NCI-H146 (cell line): Measurements from ENCODE around the gene TSTD1.
"Not testable (repeated sequence)": the region's sequence is repeated elsewhere in the genome, so short reads cannot be mapped to it uniquely, and the experiment has no call there.

Source experiments
- DNase-seq: peaks from one replicate; lab custom pipeline; 2025; lab: John Stamatoyannopoulos, UW

Gene TSTD1

GRCh38 chr1:161009602-161010211 is 29.1 kb downstream of the TSTD1 start:
- DNase-seq = no peak

DNA sequence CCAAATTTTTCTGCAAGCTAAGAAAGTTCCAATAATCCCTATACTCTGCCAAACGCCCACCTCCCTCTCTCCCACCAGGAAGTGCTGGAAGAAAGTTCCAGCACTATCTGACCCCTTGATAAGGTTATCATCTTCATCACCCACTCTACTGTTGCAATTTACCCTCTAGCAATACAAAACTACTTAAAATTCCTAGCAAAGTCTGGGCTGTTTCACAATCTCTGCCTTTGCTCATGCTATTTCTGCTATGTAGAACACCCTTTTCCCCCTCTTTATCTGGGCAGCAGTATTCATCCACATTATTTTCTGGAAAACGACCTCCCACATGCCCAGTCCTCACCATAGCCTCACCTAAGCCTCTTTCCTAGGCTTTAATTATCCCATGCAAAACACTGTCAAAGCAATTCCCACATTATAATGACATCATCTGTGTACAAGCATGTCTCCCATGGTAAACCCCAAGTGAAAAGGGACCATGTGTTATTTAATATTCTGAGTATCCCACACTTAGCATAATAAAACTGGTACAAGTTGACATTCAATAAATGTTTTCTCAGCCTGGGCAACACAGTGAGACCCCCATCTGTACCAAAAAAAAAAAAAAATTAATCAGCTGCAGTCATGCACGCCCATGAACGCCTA is 29.8 kb downstream of the TSTD1 start:
- DNase-seq = no peak

GRCh38 chr1:161007369-161007768 is 31.4 kb downstream of the TSTD1 start:
- no peak for DNase-seq

- DNase-seq = no peak
Observed at GRCh38 chr1:161006563-161006962, 32.2 kb downstream of the TSTD1 start.

GRCh38 chr1:161001525-161001924 is 37.2 kb downstream of the TSTD1 start:
- DNase-seq = no peak

DNA sequence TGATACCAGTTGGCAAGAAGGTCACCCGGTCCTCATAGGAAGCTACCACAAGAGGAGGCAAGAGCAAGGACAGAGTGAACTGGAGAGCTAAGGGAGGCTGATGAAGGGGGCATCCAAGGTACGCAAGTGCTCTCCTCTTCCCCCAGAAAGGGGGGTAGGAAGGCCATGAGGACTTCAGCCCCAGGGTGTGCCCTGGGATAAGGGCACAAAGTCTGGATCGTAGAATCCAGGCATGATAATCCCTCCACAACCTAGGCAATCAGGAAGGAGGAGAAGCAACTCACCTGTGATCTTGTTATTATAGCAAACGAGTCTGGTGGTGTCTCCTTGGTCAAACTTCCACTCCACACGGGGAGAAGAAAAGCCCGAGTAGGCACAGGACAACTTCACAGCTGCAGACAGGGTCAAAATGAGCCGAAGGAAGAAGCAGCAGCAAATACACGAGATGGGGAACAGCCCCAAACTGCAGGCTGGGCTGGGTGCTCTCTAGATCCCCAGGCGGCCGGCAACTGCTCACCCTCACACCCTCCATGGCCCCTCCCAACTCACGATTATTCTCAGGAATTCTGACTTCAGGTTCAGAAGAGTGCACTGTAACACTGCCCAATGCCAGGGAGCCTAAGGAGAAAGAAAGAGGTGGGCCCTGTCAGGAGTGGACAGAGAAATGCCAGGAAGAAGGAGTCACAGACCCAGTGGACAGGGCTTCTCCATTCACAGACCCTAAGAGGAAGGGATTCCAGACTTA is 37.9 kb downstream of the TSTD1 start:
- no peak for DNase-seq

DNA sequence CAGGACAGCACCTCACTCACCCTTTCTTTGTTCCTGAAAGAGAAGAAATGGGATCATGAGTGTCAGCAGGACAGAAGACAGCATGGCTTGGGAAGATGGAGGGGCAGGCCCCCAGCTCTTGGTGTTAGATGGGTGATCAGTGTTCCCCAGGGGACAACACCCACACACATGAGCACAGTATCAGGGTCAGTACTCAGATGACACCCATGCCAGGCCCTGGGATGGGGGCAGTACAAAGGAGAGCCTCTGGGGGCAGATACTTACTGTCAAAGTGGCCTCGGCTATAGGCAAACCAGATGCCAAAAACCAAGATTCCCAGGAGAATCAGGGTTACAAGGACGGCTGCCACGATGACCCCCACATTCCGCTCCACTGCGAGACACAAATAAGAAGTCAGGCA is 39.4 kb downstream of the TSTD1 start:
- DNase-seq = no peak

DNA sequence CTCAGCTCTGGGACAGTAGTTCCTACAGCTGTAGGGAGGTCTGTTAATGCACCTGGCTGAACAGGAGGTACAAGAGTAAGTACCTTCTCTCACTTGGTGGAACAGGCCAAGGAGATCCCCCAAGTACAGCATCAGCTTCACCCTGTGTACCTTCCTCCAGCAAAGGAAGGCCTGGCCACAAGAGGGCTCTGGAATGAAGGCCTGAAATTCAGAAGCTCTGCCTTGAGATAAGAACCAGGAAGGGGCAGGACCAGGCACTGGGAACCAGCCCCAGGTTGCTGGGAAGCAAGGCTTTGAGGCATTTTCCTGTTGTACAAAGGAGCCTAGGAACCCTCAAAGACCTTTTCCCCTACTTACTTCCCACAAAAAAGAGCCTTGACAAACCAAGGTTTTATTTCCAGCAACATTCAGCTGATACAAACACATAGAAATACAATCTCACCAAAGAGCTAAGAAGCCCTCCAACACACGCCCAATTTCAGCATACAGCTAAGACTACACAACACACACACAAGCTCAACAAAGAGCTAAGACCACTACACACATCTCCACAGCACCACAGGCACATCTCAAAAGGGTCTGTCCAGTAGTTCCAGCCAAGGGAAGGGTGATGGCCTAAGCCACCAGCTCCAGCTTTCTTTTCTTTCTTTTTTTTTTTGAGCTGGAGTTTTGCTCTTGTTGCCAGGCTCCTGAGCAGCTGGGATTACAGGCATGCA is 41.3 kb downstream of the TSTD1 start:
- peak; percentile 7 for DNase-seq

- DNase-seq = no peak
Observed at GRCh38 chr1:160996178-160996577, 42.6 kb downstream of the TSTD1 start.

GRCh38 chr1:160993544-160994193 is 45.1 kb downstream of the TSTD1 start:
- peak; percentile 19 for DNase-seq

DNA sequence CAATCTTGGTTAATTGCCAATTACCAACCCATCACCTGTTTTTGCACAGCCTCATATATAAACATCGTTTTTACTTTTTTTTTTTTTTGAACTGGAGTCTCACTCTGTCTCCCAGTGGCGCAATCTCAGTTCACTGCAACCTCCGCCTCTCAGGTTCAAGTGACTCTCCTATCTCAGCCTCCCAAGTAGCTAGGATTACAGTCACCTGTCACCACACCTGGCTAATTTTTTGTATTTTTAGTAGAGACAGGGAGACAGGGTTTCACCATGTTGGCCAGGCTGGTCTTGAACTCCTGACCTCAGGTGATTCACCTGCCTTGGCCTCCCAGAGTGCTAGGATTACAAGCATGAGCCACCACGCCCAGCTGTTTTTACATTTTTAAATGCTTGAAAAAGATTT is 46.7 kb downstream of the TSTD1 start:
- DNase-seq = not testable (repeated sequence)
